ENCODE data around the gene SLF2. TPM values are rescaled to one million over a fixed set of nuclear protein-coding genes. Genes with fewer than 3 reads are reported as not detected.

Gene SLF2
- total RNA-seq, 1 donor: 39.1 TPM

DNA sequence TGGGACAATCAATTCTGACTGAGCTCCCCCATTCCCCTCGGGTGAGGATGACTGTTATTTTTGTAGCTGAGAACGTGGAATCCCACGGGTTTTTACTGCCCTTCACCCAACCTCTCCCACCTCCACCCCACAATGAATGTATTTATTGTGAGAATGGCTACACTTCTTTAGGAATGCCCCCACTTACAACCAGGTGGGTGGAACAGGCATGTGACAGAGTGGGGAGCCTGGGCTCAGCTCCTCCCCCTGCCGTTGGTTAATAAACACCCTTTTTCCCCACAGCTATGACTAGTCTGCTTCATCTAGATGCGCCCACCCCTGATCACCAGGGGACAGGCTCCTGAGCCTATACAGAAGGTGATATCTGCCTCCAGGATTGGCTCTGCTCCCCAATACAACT, 72.6 kb downstream of the SLF2 start:
- no peaks in the 10 kb centered on the region for H3K27me3 ChIP-seq (ENCODE audit: insufficient read depth, low read length)
- H2AFZ ChIP-seq (ENCODE audit: low read length): no peak overlapping the region
- no peak for DNase-seq (ENCODE audit: insufficient read length, low spot score, missing footprints)
- H4K20me1 ChIP-seq (ENCODE audit: insufficient read depth, low read length): no peaks in the 10 kb centered on the region
- H3K4me1 ChIP-seq (ENCODE audit: insufficient read depth, low read length): peaks cover 21% of the 10 kb centered on the region
- TF ChIP-seq, protein P1, sequence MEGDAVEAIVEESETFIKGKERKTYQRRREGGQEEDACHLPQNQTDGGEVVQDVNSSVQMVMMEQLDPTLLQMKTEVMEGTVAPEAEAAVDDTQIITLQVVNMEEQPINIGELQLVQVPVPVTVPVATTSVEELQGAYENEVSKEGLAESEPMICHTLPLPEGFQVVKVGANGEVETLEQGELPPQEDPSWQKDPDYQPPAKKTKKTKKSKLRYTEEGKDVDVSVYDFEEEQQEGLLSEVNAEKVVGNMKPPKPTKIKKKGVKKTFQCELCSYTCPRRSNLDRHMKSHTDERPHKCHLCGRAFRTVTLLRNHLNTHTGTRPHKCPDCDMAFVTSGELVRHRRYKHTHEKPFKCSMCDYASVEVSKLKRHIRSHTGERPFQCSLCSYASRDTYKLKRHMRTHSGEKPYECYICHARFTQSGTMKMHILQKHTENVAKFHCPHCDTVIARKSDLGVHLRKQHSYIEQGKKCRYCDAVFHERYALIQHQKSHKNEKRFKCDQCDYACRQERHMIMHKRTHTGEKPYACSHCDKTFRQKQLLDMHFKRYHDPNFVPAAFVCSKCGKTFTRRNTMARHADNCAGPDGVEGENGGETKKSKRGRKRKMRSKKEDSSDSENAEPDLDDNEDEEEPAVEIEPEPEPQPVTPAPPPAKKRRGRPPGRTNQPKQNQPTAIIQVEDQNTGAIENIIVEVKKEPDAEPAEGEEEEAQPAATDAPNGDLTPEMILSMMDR (IDR thresholded peaks at IDR 0.05; ENCODE audit: extremely low read depth, low read depth, low read length): no peak
- peaks cover 35% of the 10 kb centered on the region for H3K36me3 ChIP-seq (ENCODE audit: insufficient read depth, low read length)
- no peak overlapping the region for H3K4me3 ChIP-seq (ENCODE audit: insufficient read depth, low read length)
- H3K4me2 ChIP-seq (ENCODE audit: insufficient read depth, low read length): no peak overlapping the region
- peaks cover 45% of the 10 kb centered on the region for H3K79me2 ChIP-seq (ENCODE audit: insufficient read depth, low read length)
- no peak overlapping the region for H3K27ac ChIP-seq (ENCODE audit: low read depth, low read length)
- no peaks in the 10 kb centered on the region for H3K9me3 ChIP-seq (ENCODE audit: low read depth, low read length)

DNA sequence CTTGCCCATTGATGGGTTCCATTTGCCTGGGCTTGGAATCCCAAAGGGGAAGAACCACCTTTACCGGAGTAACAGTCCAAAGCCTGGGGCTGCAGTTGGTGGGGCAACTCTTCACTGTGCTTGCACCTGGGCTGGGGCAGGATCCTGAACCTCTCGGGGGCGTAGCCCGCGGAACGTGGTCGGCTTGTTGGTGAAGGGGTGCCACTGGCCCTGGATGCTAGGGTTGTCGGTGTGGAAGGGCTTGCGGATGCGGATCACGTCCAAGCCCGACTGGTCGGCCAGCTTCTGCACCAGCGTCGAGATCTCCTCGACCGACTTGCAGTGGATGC, 73.8 kb downstream of the SLF2 start:
- TF ChIP-seq, protein P1 (IDR thresholded peaks at IDR 0.05; ENCODE audit: extremely low read depth, low read depth, low read length): no peak
- no peaks in the 10 kb centered on the region for H3K27me3 ChIP-seq (ENCODE audit: insufficient read depth, low read length)
- H3K27ac ChIP-seq (ENCODE audit: low read depth, low read length): peak overlapping the region; percentile 63
- H3K4me3 ChIP-seq (ENCODE audit: insufficient read depth, low read length): peak overlapping the region; percentile 95
- no peaks in the 10 kb centered on the region for H4K20me1 ChIP-seq (ENCODE audit: insufficient read depth, low read length)
- H3K4me1 ChIP-seq (ENCODE audit: insufficient read depth, low read length): peaks cover 21% of the 10 kb centered on the region
- no peaks in the 10 kb centered on the region for H3K9me3 ChIP-seq (ENCODE audit: low read depth, low read length)
- no peak for DNase-seq (ENCODE audit: insufficient read length, low spot score, missing footprints)
- peak overlapping the region; percentile 97 for H3K4me2 ChIP-seq (ENCODE audit: insufficient read depth, low read length)
- H3K36me3 ChIP-seq (ENCODE audit: insufficient read depth, low read length): peaks cover 40% of the 10 kb centered on the region
- H2AFZ ChIP-seq (ENCODE audit: low read length): peak overlapping the region; percentile 99
- H3K79me2 ChIP-seq (ENCODE audit: insufficient read depth, low read length): peaks cover 54% of the 10 kb centered on the region

DNA sequence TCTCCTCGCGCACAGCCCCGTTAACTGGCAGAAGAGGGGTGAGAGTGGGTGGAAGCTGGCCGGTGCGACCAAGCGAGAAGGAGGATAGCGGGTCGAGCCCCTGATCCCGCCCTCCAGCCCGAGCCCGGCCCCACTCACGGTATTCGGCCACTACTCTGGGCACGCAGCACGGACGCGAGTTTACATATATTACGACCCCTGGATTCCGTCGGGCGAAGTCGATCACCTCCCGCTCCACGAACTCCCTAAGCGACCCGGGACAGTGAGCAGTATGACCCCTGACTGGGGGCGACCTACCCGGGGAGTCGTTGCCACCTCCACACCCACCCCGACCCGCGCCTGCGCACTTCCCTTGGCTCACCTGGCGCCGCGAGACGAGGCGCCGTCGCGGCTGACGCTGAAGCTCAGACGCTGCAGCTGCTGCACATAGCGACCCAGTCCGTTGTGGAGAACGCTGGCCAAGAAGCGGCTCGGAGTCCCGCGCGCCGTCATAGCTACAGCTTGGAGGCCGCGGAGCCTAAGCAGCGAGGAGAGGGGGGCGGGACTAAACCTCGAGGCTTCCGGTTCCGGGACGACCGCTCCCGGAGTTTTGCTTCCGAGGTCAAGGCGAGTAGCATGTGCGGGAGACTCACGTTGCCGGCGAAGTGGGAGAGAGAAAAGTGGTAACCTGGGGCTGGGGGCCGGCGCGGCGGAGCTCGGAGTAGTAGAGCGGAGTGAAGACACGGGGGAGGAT, 74.4 kb downstream of the SLF2 start, which contains the start of the genes MRPL43 and TWNK:
Gene MRPL43, minus strand, starts transcription at position 546 of the 733 bp plus-strand sequence. Its CDS starts 54 bp downstream, at position 492.
Gene TWNK, plus strand, starts transcription at position 592 of the 733 bp plus-strand sequence. CDS start 668 bp downstream, outside the sequence.
- H3K4me3 ChIP-seq (ENCODE audit: insufficient read depth, low read length): peak within 1 kb of the TSS; percentile 95
- peaks cover 21% of the 10 kb centered on the region for H3K4me1 ChIP-seq (ENCODE audit: insufficient read depth, low read length)
- no peaks in the 10 kb centered on the region for H3K9me3 ChIP-seq (ENCODE audit: low read depth, low read length)
- H3K36me3 ChIP-seq (ENCODE audit: insufficient read depth, low read length): peaks cover 40% of the 10 kb centered on the region
- peak within 1 kb of the TSS; percentile 63 for H3K27ac ChIP-seq (ENCODE audit: low read depth, low read length)
- no peaks in the 10 kb centered on the region for H4K20me1 ChIP-seq (ENCODE audit: insufficient read depth, low read length)
- peak within 1 kb of the TSS; percentile 97 for H3K4me2 ChIP-seq (ENCODE audit: insufficient read depth, low read length)
- TF ChIP-seq, protein P1 (IDR thresholded peaks at IDR 0.05; ENCODE audit: extremely low read depth, low read depth, low read length): no peak
- H3K27me3 ChIP-seq (ENCODE audit: insufficient read depth, low read length): no peaks in the 10 kb centered on the region
- DNase-seq (ENCODE audit: insufficient read length, low spot score, missing footprints): peak; percentile 99
- H2AFZ ChIP-seq (ENCODE audit: low read length): peak within 1 kb of the TSS; percentile 99
- peaks cover 54% of the 10 kb centered on the region for H3K79me2 ChIP-seq (ENCODE audit: insufficient read depth, low read length)

DNA sequence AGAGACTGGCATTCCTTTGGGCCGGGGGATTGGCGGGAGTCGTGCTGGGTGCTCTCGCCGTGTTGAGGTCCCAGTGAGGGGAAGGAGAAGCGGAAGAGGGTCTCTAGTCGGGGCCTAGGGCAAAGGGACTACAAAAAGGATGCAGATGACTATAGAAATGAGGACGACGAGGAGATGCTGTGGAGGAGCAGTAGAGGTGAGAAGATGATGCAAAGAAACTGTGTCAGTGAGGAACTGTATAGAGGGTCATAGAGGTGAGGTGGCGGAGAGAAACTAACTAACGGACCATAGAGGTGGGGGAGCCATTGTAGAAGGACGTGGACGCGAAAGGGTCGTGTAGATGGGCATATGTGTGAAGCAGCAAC, 74.9 kb downstream of the SLF2 start:
- peak overlapping the region; percentile 99 for H2AFZ ChIP-seq (ENCODE audit: low read length)
- peaks cover 54% of the 10 kb centered on the region for H3K79me2 ChIP-seq (ENCODE audit: insufficient read depth, low read length)
- no peaks in the 10 kb centered on the region for H3K27me3 ChIP-seq (ENCODE audit: insufficient read depth, low read length)
- H3K9me3 ChIP-seq (ENCODE audit: low read depth, low read length): no peaks in the 10 kb centered on the region
- TF ChIP-seq, protein P1 (IDR thresholded peaks at IDR 0.05; ENCODE audit: extremely low read depth, low read depth, low read length): no peak
- peak overlapping the region; percentile 63 for H3K27ac ChIP-seq (ENCODE audit: low read depth, low read length)
- DNase-seq (ENCODE audit: insufficient read length, low spot score, missing footprints): no peak
- peaks cover 21% of the 10 kb centered on the region for H3K4me1 ChIP-seq (ENCODE audit: insufficient read depth, low read length)
- peak overlapping the region; percentile 95 for H3K4me3 ChIP-seq (ENCODE audit: insufficient read depth, low read length)
- peaks cover 39% of the 10 kb centered on the region for H3K36me3 ChIP-seq (ENCODE audit: insufficient read depth, low read length)
- peak overlapping the region; percentile 97 for H3K4me2 ChIP-seq (ENCODE audit: insufficient read depth, low read length)
- no peaks in the 10 kb centered on the region for H4K20me1 ChIP-seq (ENCODE audit: insufficient read depth, low read length)

Data from osteoblast (primary cell).